KOPT-K1 (cell line): ENCODE results near the gene SIM2.

Source experiments
- H3K27ac ChIP-seq: fragments of 200-600 bp; sonication (generic); 2 replicates; pipeline ENCODE4 v1.5.1; 2016; ENCODE audit warnings: antibody characterized with exemption, mild to moderate bottlenecking, low read depth, low read length; ENCODE audit not compliant: poor library complexity, severe bottlenecking
- H3K36me3 ChIP-seq: fragments of 200-600 bp; sonication (generic); 2 replicates; pipeline ENCODE4 v1.5.1; 2017; ENCODE audit warnings: antibody characterized with exemption, mild to moderate bottlenecking, low read length, moderate library complexity; ENCODE audit not compliant: insufficient read depth
- H3K9me3 ChIP-seq: fragments of 200-600 bp; sonication (generic); 2 replicates; pipeline ENCODE4 v1.5.1; 2017; ENCODE audit warnings: antibody characterized with exemption, low read length, mild to moderate bottlenecking; ENCODE audit not compliant: insufficient read depth, poor library complexity, severe bottlenecking

The SIM2 gene

DNA sequence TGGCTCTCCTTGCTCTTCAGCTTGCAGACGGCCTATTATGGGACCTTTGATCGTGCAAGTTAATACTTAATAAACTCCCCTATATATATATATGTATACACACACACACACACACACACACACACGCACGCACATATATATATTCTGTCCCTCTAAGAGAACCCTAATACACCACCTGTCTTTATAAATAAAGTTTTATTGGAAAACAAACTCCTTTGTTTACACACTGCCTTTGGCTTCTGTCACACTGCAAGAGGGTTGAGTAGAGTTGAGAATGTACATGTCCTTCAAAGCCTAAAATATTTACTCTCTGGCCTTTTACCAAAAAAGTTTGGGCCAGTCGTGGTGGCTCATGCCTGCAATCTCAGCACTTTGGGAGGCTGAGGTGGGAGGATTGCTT is 26.2 kb upstream of the SIM2 start:
- H3K27ac ChIP-seq, result no peak overlapping the region
- no peaks in the 10 kb centered on the region for H3K36me3 ChIP-seq
- no peaks in the 10 kb centered on the region for H3K9me3 ChIP-seq

DNA sequence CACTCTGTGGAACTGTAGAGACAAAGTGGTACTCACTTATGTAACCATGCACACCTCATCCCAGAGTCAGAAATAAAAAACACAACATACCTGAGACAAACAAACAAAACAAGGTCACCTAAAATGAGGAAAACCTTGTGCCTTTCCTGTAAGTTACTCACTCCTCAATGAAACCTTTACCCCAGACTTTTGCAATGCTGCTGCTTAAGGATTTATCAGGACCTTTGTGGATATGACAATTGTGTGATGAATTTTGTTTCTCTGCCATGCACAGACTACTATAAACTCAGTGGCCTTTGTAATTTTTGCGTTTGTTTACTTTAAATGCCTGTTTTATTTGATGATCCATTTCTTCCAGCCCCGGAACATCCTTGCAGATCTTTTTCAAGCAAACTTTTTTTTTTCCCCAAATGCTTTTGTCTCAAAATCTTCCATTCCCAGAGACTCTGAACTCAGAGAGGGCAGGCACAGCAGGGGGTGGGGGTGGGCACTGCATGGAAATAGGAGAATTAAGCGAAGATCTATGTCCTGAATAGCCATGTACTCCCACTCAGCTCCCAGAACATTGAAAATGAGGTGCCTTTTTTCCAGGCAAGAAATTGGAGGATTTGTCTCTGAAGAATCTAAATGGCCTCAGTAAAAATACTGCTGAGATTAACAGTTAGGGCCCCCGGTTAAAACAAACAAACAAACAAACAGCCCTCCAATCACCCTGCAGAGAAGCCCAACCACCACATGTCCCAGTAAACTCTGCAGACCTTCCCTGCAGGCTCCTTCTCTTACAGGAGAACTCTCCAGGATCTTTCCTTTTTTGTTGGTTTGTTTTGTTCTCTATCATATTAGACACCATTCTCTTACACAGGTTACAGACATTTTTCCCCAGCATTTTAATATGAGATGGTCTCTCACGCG is 22.6 kb upstream of the SIM2 start:
- peaks cover 21% of the 10 kb centered on the region for H3K9me3 ChIP-seq
- H3K36me3 ChIP-seq, result no peaks in the 10 kb centered on the region
- no peak overlapping the region for H3K27ac ChIP-seq

DNA sequence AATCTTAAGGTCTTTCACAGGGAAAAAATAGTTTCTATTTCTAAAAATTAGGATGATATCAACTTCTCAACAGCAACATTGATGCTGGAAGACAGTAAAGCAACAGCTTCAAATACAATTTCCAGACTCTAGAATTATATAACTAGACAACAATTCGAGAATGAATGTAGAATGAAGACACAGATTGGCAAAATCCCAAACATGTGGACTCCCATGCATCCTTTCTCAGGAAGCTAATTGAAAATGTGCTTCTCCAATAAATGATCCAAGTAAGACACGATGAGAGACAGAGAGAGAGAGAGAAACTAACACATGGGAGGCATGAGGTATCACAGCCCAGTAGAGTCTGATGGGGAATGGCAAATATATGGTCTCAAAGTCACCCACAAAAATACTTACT is 21.5 kb upstream of the SIM2 start:
- Histone ChIP-seq H3K9me3 (peaks cover 28% of the 10 kb centered on the region), H3K36me3 (no peaks in the 10 kb centered on the region), H3K27ac (no peak overlapping the region)

DNA sequence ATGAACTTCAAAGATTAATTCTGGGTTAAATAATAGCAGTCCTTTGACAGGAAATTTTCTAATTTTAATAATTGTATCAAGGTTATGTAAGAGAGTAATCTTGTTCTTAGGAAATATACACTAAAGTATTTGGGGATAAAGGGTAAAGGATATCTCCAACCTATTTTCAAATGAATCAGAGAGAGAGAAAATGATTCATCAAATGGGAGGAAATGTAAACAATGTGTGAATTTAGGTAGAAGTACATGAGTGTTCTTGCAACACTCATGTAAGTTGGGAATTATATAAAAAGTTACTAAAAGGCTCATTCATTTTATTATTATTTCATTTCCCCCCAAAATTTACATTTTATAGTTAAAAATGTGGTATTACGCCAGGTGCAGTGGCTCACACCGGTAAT is 20.4 kb upstream of the SIM2 start:
- Histone ChIP-seq H3K27ac (no peak overlapping the region), H3K9me3 (peaks cover 35% of the 10 kb centered on the region)

DNA sequence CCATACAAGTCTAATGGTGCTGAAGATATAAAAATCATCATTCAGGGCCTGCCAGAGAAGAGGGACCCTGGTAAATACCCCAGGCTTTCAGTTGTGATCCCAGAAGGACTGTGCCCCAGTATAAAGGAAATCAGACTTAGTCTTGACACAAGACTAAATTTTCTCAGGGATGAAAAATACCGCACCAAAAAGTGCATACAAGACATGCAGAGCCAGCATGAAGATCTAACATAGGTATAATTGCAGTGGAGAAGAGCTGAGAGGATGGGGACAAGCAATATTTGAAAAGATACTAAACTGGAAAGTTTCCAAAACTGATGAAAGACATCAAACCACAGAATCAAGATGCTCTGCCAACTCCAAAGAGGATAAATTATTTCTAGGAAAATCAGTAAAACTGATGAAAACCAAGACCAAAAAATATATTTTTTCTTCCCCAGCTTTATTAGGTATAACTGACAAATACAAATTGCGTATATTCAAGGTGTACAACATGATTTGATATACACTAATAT is 17.7 kb upstream of the SIM2 start:
- Histone ChIP-seq H3K27ac (no peak overlapping the region), H3K36me3 (no peaks in the 10 kb centered on the region), H3K9me3 (peaks cover 35% of the 10 kb centered on the region)

More for the DNA sequence above, 20.4 kb upstream of the SIM2 start:
- no peaks in the 10 kb centered on the region for H3K36me3 ChIP-seq

DNA sequence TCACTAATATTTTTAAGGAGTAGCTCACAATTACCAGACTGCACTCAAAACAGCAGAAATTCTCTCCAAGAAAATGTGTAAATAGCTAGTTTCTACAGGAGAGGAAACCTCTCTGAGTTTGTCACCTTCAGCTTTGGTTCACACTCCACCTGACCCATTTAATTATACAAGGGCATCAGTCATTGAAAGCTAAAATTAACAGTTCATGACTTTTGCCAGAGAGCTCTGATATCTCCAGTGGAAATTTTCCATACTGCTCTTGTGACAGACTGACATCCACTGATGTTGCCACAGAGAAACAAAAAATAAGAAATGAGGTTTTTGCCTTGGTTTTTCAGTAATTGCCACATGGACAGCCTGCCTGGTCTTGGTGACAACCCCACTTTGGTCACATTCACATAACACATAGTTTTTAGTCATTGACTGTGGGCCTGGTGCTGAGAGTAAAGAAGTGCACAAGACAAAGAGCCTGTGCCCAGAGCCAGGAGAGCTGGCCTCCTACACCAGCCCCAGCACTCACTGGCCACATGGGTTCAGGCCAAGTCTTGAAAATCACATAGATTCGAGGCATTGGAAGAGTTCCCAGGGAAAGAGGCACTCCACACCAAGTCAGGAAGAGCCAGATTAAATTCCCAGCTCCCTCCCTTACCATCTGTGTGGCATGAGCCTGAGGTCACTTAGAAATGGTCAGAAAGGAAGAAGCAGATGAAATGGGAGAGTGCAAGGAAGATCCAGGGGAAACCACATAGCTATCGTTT is 13.8 kb upstream of the SIM2 start:
- Histone ChIP-seq H3K27ac (no peak overlapping the region), H3K9me3 (peaks cover 34% of the 10 kb centered on the region), H3K36me3 (no peaks in the 10 kb centered on the region)

DNA sequence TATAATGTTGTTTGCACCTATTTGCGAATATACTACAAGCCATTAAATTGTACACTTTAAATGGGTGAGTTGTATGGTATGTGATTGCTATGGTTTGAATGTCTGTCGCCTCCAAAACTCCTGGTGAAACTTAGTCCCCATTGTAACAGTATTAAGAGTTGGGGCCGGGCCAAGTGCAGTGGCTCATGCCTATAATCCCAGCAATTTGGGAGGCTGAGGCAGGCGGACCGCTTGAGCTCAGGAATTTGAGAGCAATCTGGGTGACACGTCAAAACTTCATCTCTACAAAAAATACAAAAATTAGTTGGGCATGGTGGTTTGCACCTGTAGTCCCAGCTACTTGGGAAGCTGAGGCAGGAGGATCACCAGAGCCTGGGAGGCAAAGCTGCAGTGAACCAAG is 12.0 kb upstream of the SIM2 start:
- Histone ChIP-seq H3K27ac (no peak overlapping the region), H3K36me3 (no peaks in the 10 kb centered on the region), H3K9me3 (peaks cover 23% of the 10 kb centered on the region)

DNA sequence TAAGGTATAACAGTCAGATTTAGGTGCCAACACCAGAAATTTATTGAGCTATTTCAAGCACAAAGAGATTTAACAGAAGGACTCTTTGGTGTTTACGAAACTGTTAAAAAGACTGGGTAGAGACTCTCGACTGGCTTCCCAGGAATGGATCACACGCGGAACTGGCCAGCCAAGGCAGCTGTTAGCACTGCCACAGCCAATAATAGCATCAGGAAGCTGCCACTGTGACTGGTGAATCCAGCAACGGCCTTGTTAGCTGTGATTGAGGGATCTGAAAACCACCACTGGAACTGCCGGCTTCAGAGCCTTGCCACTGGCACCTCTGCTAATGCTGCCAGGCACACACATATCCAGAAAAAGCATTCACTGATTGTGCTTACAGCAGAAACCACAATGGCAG is 10.6 kb upstream of the SIM2 start:
- peaks cover 28% of the 10 kb centered on the region for H3K9me3 ChIP-seq
- no peak overlapping the region for H3K27ac ChIP-seq
- H3K36me3 ChIP-seq, result no peaks in the 10 kb centered on the region

DNA sequence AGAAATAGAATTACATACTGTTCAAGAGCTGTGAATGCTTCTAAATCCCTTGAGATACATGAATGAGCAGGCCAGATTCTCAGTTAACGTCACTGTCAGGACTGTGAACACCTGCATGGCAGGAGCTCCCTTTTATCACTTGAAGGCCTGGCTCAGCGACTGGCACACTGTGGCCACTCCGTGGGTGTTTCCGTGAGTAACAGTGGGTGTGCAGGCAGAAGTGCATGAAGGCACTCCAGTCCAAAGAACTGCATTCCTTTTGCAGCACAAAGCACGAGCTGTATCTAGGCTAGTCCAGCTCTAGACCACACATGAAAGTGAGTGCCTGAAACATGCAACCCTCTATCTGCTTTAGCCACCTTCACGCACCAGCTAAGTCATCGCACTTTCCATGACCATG is 9.6 kb upstream of the SIM2 start:
- Histone ChIP-seq H3K36me3 (no peaks in the 10 kb centered on the region), H3K27ac (no peak overlapping the region), H3K9me3 (peaks cover 33% of the 10 kb centered on the region)

DNA sequence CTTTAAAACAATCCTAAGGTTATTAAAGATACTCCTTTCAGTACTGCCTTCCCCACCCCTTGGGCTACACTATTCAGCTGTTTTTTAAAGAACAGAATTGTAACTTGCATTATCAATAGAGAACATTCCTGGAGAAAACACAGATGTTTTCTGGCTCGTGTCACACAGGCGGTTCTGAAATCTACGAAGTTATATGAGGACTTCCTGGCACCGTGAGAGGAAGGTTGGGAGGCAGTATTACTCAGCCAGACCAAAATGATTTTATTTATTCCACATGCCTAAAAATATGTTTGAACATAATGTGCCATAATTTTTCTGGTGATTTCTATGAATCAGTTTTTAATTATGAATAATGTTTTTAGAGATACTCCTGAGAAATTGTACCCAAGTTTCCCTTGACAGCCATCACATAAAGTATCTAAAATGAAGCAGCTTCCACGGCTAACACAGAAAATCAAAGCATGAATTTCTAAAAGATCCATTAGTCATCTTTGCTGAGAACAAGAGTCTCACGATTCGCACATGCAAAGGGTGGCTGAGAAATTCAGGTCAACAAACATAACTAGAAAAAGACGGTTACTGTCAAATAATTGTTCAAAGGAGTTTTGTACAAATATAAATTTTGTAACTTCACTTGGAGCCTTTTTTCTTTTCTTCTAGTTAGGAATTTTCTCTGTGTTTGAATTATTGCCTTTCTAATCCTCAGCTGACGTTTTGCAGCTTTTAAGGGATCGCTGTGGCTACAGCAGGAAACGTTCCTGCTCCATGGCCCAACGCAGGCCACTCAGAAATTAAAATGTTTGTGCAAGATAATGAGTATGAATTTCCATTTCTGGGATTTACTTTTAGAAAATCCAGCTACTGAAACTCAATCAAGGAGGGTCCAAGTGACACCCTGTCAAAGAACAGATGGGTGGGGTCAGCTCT is 8.0 kb upstream of the SIM2 start:
- Histone ChIP-seq H3K27ac (no peak overlapping the region), H3K36me3 (no peaks in the 10 kb centered on the region), H3K9me3 (peaks cover 38% of the 10 kb centered on the region)

DNA sequence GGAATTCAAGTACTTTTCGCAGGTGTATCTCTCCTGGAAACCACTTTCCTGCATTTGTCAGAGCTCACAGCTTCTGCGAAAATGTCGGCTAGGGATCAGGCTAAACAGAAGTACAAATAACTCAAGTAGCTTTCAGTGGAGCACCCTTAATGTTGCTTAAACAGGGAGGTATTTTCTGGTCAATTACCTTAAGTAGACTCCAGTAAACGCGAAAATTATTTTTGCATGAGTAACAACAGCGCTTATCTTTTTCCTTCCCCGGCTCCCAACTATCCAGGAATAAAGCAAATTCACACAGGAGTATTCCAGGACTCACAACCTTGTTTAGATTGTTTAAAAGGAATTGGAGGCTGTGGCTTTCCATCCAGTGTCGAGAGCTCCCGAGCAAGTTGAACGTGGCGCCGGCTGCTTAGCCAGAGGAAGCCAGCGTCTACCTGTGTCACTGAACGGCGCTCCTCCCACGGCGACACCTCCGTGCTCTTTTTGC is 7.3 kb upstream of the SIM2 start:
- H3K36me3 ChIP-seq, result no peaks in the 10 kb centered on the region
- H3K9me3 ChIP-seq, result peaks cover 39% of the 10 kb centered on the region
- H3K27ac ChIP-seq, result no peak overlapping the region

DNA sequence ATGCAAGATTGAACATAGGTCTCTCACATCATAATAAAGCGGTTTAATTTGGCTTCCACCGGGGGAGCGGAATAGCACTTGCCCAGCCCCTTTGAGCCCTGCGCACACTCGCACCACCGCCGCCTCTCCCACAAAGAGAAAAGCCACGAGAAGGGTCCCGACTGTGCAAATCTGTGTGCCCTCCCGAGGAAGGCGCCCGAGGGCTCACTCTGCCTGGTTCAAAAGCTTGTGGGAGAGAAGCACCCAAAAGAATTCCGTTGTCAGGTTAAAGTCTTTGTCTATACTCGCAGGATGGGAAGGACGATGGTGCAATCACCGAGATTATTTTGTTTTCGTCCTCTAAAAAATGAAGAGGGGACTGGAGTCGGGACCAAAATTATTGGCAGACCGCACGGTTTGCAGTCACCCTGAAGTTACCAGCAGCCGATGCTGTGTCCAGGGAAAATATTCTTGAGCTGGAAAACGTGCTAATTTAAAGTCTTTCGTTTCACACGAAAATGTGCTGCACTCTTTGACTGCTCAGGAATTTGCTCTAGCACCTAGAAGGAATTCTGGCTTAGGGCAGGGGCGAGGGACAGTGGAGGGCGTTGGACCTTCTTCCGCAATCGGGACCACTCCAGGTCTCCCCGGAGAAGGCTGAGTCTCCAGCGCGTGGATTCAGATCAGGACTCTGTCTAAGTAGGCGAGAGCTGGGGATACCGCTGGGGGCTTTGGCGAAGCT is 6.6 kb upstream of the SIM2 start:
- Histone ChIP-seq H3K36me3 (no peaks in the 10 kb centered on the region), H3K9me3 (peaks cover 39% of the 10 kb centered on the region), H3K27ac (no peak overlapping the region)

DNA sequence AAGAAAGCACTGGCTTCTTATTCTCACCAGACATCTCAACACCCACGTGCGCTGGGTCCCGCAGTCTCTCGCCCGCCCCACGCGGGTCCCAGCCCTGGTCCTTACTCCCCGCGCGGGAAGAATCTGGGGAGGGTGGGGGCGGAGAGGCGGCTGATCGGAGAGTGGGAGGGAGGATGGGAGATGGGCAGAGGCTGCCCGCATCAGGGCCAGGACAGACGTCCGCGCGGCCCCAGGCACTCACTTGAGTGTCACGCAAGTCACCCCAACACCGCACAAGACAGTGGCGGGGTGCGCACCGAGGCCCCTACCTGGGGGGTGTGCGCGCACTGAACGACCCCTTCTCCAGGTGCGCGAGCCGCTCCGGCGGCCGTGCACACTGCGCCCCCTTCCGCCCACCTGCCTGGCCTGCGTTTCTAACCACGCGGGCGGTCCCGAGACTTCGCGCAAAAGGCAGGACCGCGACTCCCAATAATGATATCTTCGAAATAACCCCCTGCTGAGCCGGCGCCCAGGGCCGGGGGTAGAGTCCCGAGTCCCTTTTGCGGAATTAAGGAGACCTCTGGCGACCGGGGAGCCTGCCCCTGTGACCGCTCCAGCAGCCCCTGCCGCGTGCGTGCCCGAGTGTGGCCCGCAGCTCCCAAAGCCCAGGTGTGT is 6.0 kb upstream of the SIM2 start:
- H3K9me3 ChIP-seq, result peaks cover 46% of the 10 kb centered on the region
- H3K36me3 ChIP-seq, result no peaks in the 10 kb centered on the region
- H3K27ac ChIP-seq, result no peak overlapping the region
